ENCODE data around the gene HAAO.

- no peak for TF ChIP-seq CTCF (IDR thresholded peaks at IDR 0.05)
- TF ChIP-seq SIN3A (IDR thresholded peaks at IDR 0.05; ENCODE audit: borderline replicate concordance, insufficient read depth, low read depth, low read length), result no peak
Observed at GRCh38 chr2:42743659-42743990, 48.8 kb downstream of the HAAO start.
